Spinal cord (tissue), 10 donors: Measurements from ENCODE around the gene HAT1. TPM values are rescaled to one million over a fixed set of nuclear protein-coding genes. Genes with fewer than 3 reads are reported as not detected.

ENCODE experiments used
- DNase-seq, 6 donors: peaks; one replicate each; pipeline versions ENCODE4 v3.0.0 to v3.0.0-alpha.2; 2013 to 2015; ENCODE audit warnings: low spot score in 6 of 6, low read depth in 4 of 6
- H3K27ac ChIP-seq: one replicate; pipeline ENCODE4 v1.5.1; 2013; ENCODE audit warnings: low read depth, low read length, control low read depth
- H3K27me3 ChIP-seq: one replicate; pipeline ENCODE4 v1.6.1; 2013; ENCODE audit warnings: low read length; ENCODE audit not compliant: control insufficient read depth, insufficient read depth
- H3K36me3 ChIP-seq: one replicate; pipeline ENCODE4 v1.6.1; 2013; ENCODE audit warnings: low read length; ENCODE audit not compliant: control insufficient read depth, insufficient read depth
- H3K4me1 ChIP-seq: one replicate; pipeline ENCODE4 v1.6.1; 2013; ENCODE audit warnings: low read length; ENCODE audit not compliant: control insufficient read depth, insufficient read depth
- H3K4me3 ChIP-seq: one replicate; pipeline ENCODE4 v1.5.1; 2013; ENCODE audit warnings: low read depth, low read length, control low read depth
- H3K9me3 ChIP-seq: one replicate; pipeline ENCODE4 v1.6.1; 2013; ENCODE audit warnings: low read length; ENCODE audit not compliant: control insufficient read depth, insufficient read depth
- WGBS: methylation state at CpG from one replicate; pipeline ENCODE4 v1.1.5; 2013; ENCODE audit warnings: missing lambda C conversion rate; ENCODE audit not compliant: insufficient coverage; 5-methylcytosine and 5-hydroxymethylcytosine counted together
- polyA plus RNA-seq, 2 donors: library from polyadenylated mRNA; unstranded; fragments of 120-200 nt; gene quantifications; one replicate each; pipeline ENCODE4 v1.2.1, GENCODE V29; 2013; ENCODE audit not compliant: insufficient read length in 2 of 2
- total RNA-seq, 2 donors: library from RNA; depleted of rRNA in 1 of 2; stranded (reverse); fragments of 120-200 nt in 1 of 2; fragments of >200 nt in 1 of 2; gene quantifications; one replicate each; pipeline versions ENCODE4 v1.2.3 to v1.2.4, GENCODE V29; 2013 to 2014
- donor health status: healthy.

The HAT1 gene
- total and polyA plus RNA-seq, 4 donors, result 39.3 to 53.5 (median 46.5) TPM

DNA sequence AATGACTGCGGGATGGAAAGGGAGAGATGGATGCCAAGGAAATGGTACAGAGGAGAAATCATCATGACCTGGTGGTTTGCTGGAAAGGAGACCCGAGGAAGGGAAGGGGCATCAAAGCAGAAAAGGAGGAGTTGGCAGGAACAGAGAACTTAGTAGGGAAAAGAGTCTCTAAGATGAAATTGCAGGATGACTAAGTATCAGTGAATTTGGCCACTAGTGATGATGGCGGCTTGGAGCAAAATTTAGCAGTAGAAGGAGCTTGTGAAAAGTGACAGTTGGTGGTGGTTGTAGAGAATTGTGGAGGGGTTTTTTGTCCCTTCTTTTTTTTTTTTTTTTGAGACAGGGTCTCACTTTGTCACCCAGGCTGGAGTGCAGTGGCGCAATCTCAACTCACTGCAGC, 87.6 kb downstream of the HAT1 start:
- no peak for DNase-seq
- 91% methylated on average over 3 of the region's 4 CpGs for WGBS
- Histone ChIP-seq H3K36me3 (no peaks in the 10 kb centered on the region), H3K4me1 (no peaks in the 10 kb centered on the region), H3K27ac (no peak overlapping the region), H3K27me3 (no peaks in the 10 kb centered on the region), H3K9me3 (no peaks in the 10 kb centered on the region), H3K4me3 (no peak overlapping the region)

DNA sequence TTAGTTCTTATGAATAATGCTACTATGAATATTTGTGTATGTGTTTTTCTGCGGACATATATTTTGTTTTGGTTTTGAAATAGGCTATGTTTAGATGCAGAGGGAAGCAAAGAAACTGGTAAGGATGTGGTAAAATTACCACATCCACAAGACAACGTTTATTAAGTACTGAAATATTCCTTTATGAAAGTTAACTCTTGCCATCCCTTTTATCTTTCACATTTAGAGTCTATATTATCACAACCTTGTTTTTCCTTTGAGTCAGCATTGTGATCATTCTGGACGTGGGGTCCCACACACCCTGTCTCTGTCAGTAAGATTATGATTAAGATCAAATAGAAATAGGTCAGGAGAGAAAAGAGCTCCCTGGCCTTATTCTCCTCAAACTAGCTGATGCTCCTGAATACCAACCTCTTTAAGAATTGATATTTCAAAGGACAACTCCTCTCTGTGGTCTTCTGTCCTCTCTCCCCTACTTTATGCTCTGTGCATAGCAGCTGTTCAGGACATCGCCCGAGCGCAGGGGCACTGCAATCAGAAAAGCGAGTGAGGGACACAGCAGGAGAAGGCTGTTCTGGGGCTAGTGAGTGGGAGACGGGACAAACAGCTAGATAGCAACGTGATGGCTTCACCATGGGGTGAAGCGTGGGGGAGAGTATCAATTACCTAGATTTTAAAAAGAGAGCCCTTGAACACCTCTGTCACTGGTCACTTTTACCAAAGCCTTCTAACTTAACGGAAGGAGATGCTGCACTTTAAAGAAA, 89.7 kb downstream of the HAT1 start:
- Histone ChIP-seq H3K9me3 (no peaks in the 10 kb centered on the region), H3K27ac (no peak overlapping the region), H3K36me3 (no peaks in the 10 kb centered on the region), H3K27me3 (no peaks in the 10 kb centered on the region), H3K4me3 (no peak overlapping the region), H3K4me1 (no peaks in the 10 kb centered on the region)
- WGBS, result 81% methylated on average over 4 of the region's 11 CpGs
- no peak for DNase-seq

DNA sequence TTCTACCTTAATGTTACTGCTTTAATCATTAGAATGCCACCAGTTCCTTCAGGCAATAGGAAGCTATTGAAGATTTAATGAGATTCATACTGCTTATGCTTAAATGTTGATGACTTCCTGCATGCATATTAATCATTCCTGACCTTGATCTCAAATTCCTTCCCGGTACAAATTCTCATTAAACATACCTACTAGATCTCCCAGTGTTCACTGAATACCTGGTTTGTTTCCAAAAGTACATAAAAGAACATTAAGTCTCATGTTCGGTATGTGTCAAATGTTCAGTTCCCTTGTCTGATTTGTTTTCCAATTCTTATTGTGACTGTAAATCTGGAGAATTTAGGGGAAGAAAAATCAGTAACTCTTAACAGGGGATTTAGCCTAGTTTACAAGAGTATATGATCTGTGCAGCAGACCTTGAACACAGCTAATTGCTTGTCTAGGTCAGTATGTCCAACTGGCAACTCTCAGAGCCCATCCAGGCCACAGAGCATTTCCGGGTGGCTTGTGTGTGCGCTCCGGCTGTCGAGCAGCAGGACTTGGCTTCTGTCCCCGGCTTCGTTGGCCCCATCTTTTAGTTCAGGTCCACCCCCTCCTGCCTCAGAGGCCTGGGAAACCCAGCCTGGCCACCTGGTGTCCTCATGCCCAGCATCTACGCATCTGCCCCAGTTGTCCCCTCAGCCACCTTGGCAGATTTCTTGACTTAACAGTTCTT, 90.6 kb downstream of the HAT1 start:
- 51% methylated on average over 6 of the region's 9 CpGs for WGBS
- Histone ChIP-seq H3K36me3 (no peaks in the 10 kb centered on the region), H3K27me3 (no peaks in the 10 kb centered on the region), H3K9me3 (no peaks in the 10 kb centered on the region), H3K4me3 (no peak overlapping the region), H3K27ac (no peak overlapping the region), H3K4me1 (no peaks in the 10 kb centered on the region)
- peak in 2 of 6 donors; percentile 5 to 9 for DNase-seq

DNA sequence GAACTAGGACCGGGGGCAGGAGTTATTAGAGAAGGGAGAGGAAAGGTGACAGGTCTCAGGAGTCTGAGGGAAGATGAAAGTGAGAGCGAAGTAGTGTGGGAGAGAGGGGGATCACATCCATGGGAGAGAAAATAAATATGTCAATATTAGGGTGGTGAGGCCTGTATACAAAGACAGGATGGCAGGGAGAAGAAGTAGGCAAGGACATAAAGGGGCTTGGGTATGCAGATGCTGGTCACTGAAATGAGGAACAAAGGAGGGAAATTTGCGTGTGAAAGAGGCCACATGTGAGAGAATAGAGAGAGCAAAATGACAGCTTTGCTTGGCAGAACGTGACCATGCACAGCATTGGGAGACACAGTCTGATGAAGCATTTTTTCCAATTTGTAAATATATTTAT, 91.1 kb downstream of the HAT1 start:
- WGBS, result 69% methylated on average over 3 of the region's 4 CpGs
- peak in 1 of 6 donors; percentile 14 for DNase-seq
- no peaks in the 10 kb centered on the region for H3K27me3 ChIP-seq
- H3K27ac ChIP-seq, result no peak overlapping the region
- H3K9me3 ChIP-seq, result no peaks in the 10 kb centered on the region
- H3K4me3 ChIP-seq, result no peak overlapping the region
- H3K36me3 ChIP-seq, result no peaks in the 10 kb centered on the region
- H3K4me1 ChIP-seq, result no peaks in the 10 kb centered on the region

DNA sequence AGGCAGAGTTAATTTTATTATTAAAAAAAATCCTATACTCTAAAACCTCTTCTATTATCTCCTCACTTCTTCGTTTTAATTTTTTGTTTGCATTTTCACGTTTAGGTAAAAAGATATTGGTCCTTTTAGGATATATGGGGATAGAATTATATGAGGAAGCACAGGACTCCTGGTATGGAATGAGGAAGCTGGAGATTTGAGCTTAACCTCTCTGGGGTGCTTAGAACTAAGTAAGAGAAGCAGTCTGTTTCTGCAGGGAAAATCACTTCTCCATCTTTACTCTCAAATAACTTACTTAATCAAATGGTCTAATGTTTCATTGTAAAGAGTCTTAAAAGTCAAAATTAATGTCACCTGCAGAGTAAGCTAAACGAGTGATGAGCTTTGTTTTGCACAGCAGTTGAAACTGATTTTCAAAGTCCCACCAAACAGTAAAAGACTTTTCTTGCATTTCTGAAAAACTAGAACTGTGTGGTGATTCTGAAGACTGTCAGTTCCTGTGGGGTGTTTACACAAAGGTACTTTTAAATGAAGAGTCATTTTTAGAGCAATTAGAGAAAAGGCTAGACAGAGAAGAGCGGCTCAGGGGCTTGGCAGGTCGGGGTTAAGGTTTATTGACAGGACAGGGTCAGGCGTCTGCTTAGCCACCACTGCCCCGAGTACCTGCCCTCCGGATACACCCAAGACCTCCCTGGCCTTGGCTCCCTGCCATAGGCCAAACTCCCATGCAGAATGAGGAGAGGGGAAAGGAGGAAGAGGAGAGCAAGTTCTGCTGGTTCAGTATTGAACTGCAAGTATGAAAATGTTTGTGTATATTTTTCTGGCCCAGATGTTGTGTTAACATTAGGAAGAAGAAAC, 99.0 kb downstream of the HAT1 start:
- no peak overlapping the region for H3K4me3 ChIP-seq
- no peak for DNase-seq
- 62% methylated on average over 2 of the region's 8 CpGs for WGBS
- H3K9me3 ChIP-seq, result no peaks in the 10 kb centered on the region
- no peaks in the 10 kb centered on the region for H3K27me3 ChIP-seq
- H3K27ac ChIP-seq, result no peak overlapping the region
- H3K36me3 ChIP-seq, result no peaks in the 10 kb centered on the region
- H3K4me1 ChIP-seq, result no peaks in the 10 kb centered on the region

DNA sequence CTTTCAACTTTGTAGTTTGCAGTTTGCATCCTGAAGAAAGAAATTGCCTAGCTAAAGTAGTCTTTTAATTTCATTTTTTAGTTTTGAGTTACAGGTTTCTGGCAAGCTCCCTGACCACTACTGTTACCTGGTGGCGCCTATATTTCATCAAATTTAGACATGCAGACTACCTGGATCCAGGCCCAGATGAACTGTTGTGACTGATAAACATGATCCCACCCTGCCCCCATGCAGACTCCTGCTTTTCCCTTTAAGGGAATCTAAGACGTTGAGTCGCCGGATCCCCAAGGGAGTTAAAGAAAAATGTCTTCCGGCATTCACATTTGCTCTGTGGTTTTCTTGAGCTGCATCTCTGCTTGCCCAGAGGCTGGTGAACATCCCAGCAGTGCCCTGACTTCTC, 99.7 kb downstream of the HAT1 start:
- Histone ChIP-seq H3K4me1 (no peaks in the 10 kb centered on the region), H3K4me3 (no peak overlapping the region), H3K27me3 (no peaks in the 10 kb centered on the region), H3K27ac (no peak overlapping the region), H3K36me3 (no peaks in the 10 kb centered on the region), H3K9me3 (no peaks in the 10 kb centered on the region)
- DNase-seq, result no peak
- WGBS, result 62% methylated on average over 5 of the region's 5 CpGs

DNA sequence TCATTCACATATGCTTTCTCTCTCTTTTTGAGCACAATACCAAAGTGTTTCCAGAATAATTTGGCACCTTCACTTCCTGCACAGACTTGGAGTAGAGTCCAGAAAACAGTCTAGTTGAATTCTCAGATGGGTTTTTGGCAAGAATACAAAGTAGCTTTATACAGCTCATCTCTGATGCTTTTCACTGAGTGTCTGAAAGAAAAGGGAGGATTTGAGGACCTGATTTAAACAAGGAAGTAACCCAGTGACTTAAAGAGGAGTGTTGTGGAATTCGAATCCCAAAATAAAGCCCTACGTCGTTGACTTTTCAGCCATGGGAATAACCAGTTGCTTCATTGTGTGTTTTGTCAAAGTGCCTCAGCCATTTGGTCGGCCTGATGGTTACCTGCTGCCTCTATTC, 109.3 kb downstream of the HAT1 start:
- Histone ChIP-seq H3K27ac (no peak overlapping the region), H3K4me1 (no peaks in the 10 kb centered on the region), H3K4me3 (no peak overlapping the region), H3K36me3 (no peaks in the 10 kb centered on the region), H3K9me3 (no peaks in the 10 kb centered on the region), H3K27me3 (no peaks in the 10 kb centered on the region)
- WGBS, result 35% methylated on average over 4 of the region's 4 CpGs
- peak in 5 of 6 donors; percentile 10 to 73 (median 31) for DNase-seq

Other genes with a start within 250 kb of the HAT1 start
- gene DYNC1I2, start 235.0 kb upstream of the HAT1 start, total RNA-seq, result 100 to 1,000 TPM; 127 to 187 TPM
- gene DYNC1I2, start 235.0 kb upstream of the HAT1 start, polyA plus RNA-seq, result 100 to 1,000 TPM; 202 to 209 TPM
- 10 to 100 TPM; 35.9 to 87.9 TPM for gene SLC25A12, start 28.2 kb upstream of the HAT1 start, total RNA-seq
- gene SLC25A12, start 28.2 kb upstream of the HAT1 start, polyA plus RNA-seq, result 10 to 100 TPM; 51.7 to 57.3 TPM
- gene METAP1D, start 77.5 kb downstream of the HAT1 start, total RNA-seq, result 10 to 100 TPM in 1 of 2 donors, 1 to 10 TPM in 1; 9.6 to 13.0 TPM
- gene METAP1D, start 77.5 kb downstream of the HAT1 start, polyA plus RNA-seq, result 10 to 100 TPM; 10.1 to 10.6 TPM
- gene DLX1, start 163.0 kb downstream of the HAT1 start, total RNA-seq, result under 1 TPM in 1 of 2 donors, not detected in 1; 0.61 TPM
- under 1 TPM; 0.14 to 0.29 TPM for gene DLX1, start 163.0 kb downstream of the HAT1 start, polyA plus RNA-seq
- under 1 TPM in 1 of 2 donors, not detected in 1; 0.28 TPM for gene DLX2, start 180.4 kb downstream of the HAT1 start, total RNA-seq
- gene DLX2, start 180.4 kb downstream of the HAT1 start, polyA plus RNA-seq, result not detected